ENCODE measurements around the gene TSPAN5. TPM values are rescaled to one million over a fixed set of nuclear protein-coding genes. Genes with fewer than 3 reads are reported as not detected.
"Not testable (repeated sequence)": the region's sequence is repeated elsewhere in the genome, so short reads cannot be mapped to it uniquely, and the experiment has no call there.

Gene TSPAN5
- total and polyA plus RNA-seq, 2 donors from 2014 or later, result 6.8 to 13.8 TPM

- Histone ChIP-seq H3K27me3 (ENCODE audit: control insufficient read depth, insufficient read depth, low read length) (no peaks in the 10 kb centered on the region), H3K4me1 (ENCODE audit: control insufficient read depth in 2 of 3, insufficient read depth in 2 of 3, low read depth in 1 of 3, low read length in 3 of 3) (no peaks in the 10 kb centered on the region), H3K4me3 (ENCODE audit: low read length in 3 of 3) (no peak overlapping the region), H3K27ac (ENCODE audit: low read depth in 2 of 2, low read length in 2 of 2) (no peak overlapping the region), H3K36me3 (ENCODE audit: control insufficient read depth in 2 of 3, insufficient read depth in 3 of 3, low read length in 3 of 3) (no peaks in the 10 kb centered on the region), H3K9me3 (ENCODE audit: control insufficient read depth in 2 of 3, insufficient read depth in 1 of 3, low read length in 3 of 3) (no peaks in the 10 kb centered on the region), H3K9ac (ENCODE audit: low read length in 3 of 3) (no peak overlapping the region)
- TF ChIP-seq CTCF (IDR thresholded peaks at IDR 0.05; ENCODE audit: borderline replicate concordance, extremely low read depth, insufficient read depth), result no peak
- FAIRE-seq (no peak), DNase-seq (no peak)
- intact Hi-C loops (cut with DNase I), result no loop called here
Measured at GRCh38 chr4:98540803-98541202, 117.6 kb downstream of the TSPAN5 start.

- no peaks in the 10 kb centered on the region for H3K9me3 ChIP-seq (ENCODE audit: control insufficient read depth in 2 of 3, insufficient read depth in 1 of 3, low read length in 3 of 3)
- H3K27ac ChIP-seq (ENCODE audit: low read depth in 2 of 2, low read length in 2 of 2), result no peak overlapping the region
- FAIRE-seq (no peak), DNase-seq (no peak)
- H3K4me1 ChIP-seq (ENCODE audit: control insufficient read depth in 2 of 3, insufficient read depth in 2 of 3, low read depth in 1 of 3, low read length in 3 of 3), result no peaks in the 10 kb centered on the region
- H3K9ac ChIP-seq (ENCODE audit: low read length in 3 of 3), result no peak overlapping the region
- no peak for TF ChIP-seq CTCF (IDR thresholded peaks at IDR 0.05; ENCODE audit: borderline replicate concordance, extremely low read depth, insufficient read depth)
- intact Hi-C loops (cut with DNase I), result no loop called here
- H3K4me3 ChIP-seq (ENCODE audit: low read length in 3 of 3), result no peak overlapping the region
- H3K36me3 ChIP-seq (ENCODE audit: control insufficient read depth in 2 of 3, insufficient read depth in 3 of 3, low read length in 3 of 3), result no peaks in the 10 kb centered on the region
- no peaks in the 10 kb centered on the region for H3K27me3 ChIP-seq (ENCODE audit: control insufficient read depth, insufficient read depth, low read length)
Measured at GRCh38 chr4:98539741-98540140, 118.7 kb downstream of the TSPAN5 start.

GRCh38 chr4:98539299-98539698 is 119.1 kb downstream of the TSPAN5 start:
- no peak for TF ChIP-seq CTCF (IDR thresholded peaks at IDR 0.05; ENCODE audit: borderline replicate concordance, extremely low read depth, insufficient read depth)
- no peak overlapping the region for H3K4me3 ChIP-seq (ENCODE audit: low read length in 3 of 3)
- no peaks in the 10 kb centered on the region for H3K9me3 ChIP-seq (ENCODE audit: control insufficient read depth in 2 of 3, insufficient read depth in 1 of 3, low read length in 3 of 3)
- no peaks in the 10 kb centered on the region for H3K27me3 ChIP-seq (ENCODE audit: control insufficient read depth, insufficient read depth, low read length)
- no peaks in the 10 kb centered on the region for H3K36me3 ChIP-seq (ENCODE audit: control insufficient read depth in 2 of 3, insufficient read depth in 3 of 3, low read length in 3 of 3)
- FAIRE-seq (no peak), DNase-seq (no peak)
- intact Hi-C loops (cut with DNase I), result no loop called here
- no peaks in the 10 kb centered on the region for H3K4me1 ChIP-seq (ENCODE audit: control insufficient read depth in 2 of 3, insufficient read depth in 2 of 3, low read depth in 1 of 3, low read length in 3 of 3)
- no peak overlapping the region for H3K27ac ChIP-seq (ENCODE audit: low read depth in 2 of 2, low read length in 2 of 2)
- H3K9ac ChIP-seq (ENCODE audit: low read length in 3 of 3), result no peak overlapping the region

- no peak for FAIRE-seq
- intact Hi-C loops (cut with DNase I), result no loop called here
- no peak overlapping the region for H3K9ac ChIP-seq (ENCODE audit: low read length in 3 of 3)
Measured at GRCh38 chr4:98536631-98537030, 121.8 kb downstream of the TSPAN5 start.

GRCh38 chr4:98534146-98534545 is 124.3 kb downstream of the TSPAN5 start:
- FAIRE-seq; intact Hi-C loops (cut with DNase I); H3K36me3 ChIP-seq (ENCODE audit: control insufficient read depth in 2 of 3, insufficient read depth in 3 of 3, low read length in 3 of 3); H3K4me1 ChIP-seq (ENCODE audit: control insufficient read depth in 2 of 3, insufficient read depth in 2 of 3, low read depth in 1 of 3, low read length in 3 of 3); H3K4me3 ChIP-seq (ENCODE audit: low read length in 3 of 3); H3K9ac ChIP-seq (ENCODE audit: low read length in 3 of 3); DNase-seq; H3K27me3 ChIP-seq (ENCODE audit: control insufficient read depth, insufficient read depth, low read length); H3K9me3 ChIP-seq (ENCODE audit: control insufficient read depth in 2 of 3, insufficient read depth in 1 of 3, low read length in 3 of 3); H3K27ac ChIP-seq (ENCODE audit: low read depth in 2 of 2, low read length in 2 of 2): not testable (repeated sequence)

More at GRCh38 chr4:98536631-98537030, 121.8 kb downstream of the TSPAN5 start:
- Histone ChIP-seq H3K4me1 (ENCODE audit: control insufficient read depth in 2 of 3, insufficient read depth in 2 of 3, low read depth in 1 of 3, low read length in 3 of 3) (no peaks in the 10 kb centered on the region), H3K27ac (ENCODE audit: low read depth in 2 of 2, low read length in 2 of 2) (no peak overlapping the region), H3K4me3 (ENCODE audit: low read length in 3 of 3) (no peak overlapping the region), H3K9me3 (ENCODE audit: control insufficient read depth in 2 of 3, insufficient read depth in 1 of 3, low read length in 3 of 3) (no peaks in the 10 kb centered on the region), H3K36me3 (ENCODE audit: control insufficient read depth in 2 of 3, insufficient read depth in 3 of 3, low read length in 3 of 3) (no peaks in the 10 kb centered on the region), H3K27me3 (ENCODE audit: control insufficient read depth, insufficient read depth, low read length) (no peaks in the 10 kb centered on the region)
- no peak for TF ChIP-seq CTCF (IDR thresholded peaks at IDR 0.05; ENCODE audit: borderline replicate concordance, extremely low read depth, insufficient read depth)
- no peak for DNase-seq
